ENCODE measurements around the gene JTB. TPM values are rescaled to one million over a fixed set of nuclear protein-coding genes. Genes with fewer than 3 reads are reported as not detected.

The JTB gene
- total and polyA plus RNA-seq, 7 donors: 171 to 324 (median 245) TPM

Small RNA genes lying within 50 kb of the gene (small RNA-seq; reads per million reads assigned to genes)
- gene MIR6737: 0 to 0.18 (median 0) reads per million in 3 donors

Other genes starting within 250 kb of the JTB start
- 10 to 100 TPM; 31.4 to 53.7 (median 37.3) TPM for gene INTS3, start 249.6 kb downstream of the JTB start, total RNA-seq
- gene INTS3, start 249.6 kb downstream of the JTB start, polyA plus RNA-seq: 10 to 100 TPM in 1 of 3 donors, 1 to 10 TPM in 2; 5.4 to 30.8 (median 6.2) TPM
- 10 to 100 TPM; 19.7 to 45.7 (median 23.9) TPM for gene SLC27A3, start 202.3 kb downstream of the JTB start, total RNA-seq
- gene SLC27A3, start 202.3 kb downstream of the JTB start, polyA plus RNA-seq: 10 to 100 TPM in 2 of 3 donors, 1 to 10 TPM in 1; 1.6 to 23.4 (median 15.0) TPM
- gene GATAD2B, start 54.7 kb downstream of the JTB start, total RNA-seq: 10 to 100 TPM; 16.4 to 37.4 (median 19.8) TPM
- 1 to 10 TPM; 1.8 to 7.9 (median 3.9) TPM for gene GATAD2B, start 54.7 kb downstream of the JTB start, polyA plus RNA-seq
- gene DENND4B, start 31.0 kb downstream of the JTB start, total RNA-seq: 10 to 100 TPM; 17.9 to 34.9 (median 23.1) TPM
- 10 to 100 TPM in 1 of 3 donors, 1 to 10 TPM in 2; 4.9 to 41.6 (median 9.0) TPM for gene DENND4B, start 31.0 kb downstream of the JTB start, polyA plus RNA-seq
- gene CRTC2, start 19.1 kb downstream of the JTB start, total RNA-seq: 10 to 100 TPM; 13.7 to 23.3 (median 15.0) TPM
- gene CRTC2, start 19.1 kb downstream of the JTB start, polyA plus RNA-seq: 10 to 100 TPM; 17.8 to 32.9 (median 18.6) TPM
- gene SLC39A1, start 14.1 kb downstream of the JTB start, total RNA-seq: 10 to 100 TPM; 50.7 to 80.3 (median 76.1) TPM
- 10 to 100 TPM; 25.7 to 97.5 (median 28.8) TPM for gene SLC39A1, start 14.1 kb downstream of the JTB start, polyA plus RNA-seq
- gene CREB3L4, start 9.8 kb downstream of the JTB start, total RNA-seq: 10 to 100 TPM in 2 of 4 donors, 1 to 10 TPM in 2; 7.9 to 13.8 (median 10.2) TPM
- gene CREB3L4, start 9.8 kb downstream of the JTB start, polyA plus RNA-seq: 10 to 100 TPM in 2 of 3 donors, 1 to 10 TPM in 1; 7.9 to 18.0 (median 16.8) TPM
- gene RAB13, start 8.7 kb upstream of the JTB start, total RNA-seq: 10 to 100 TPM; 34.1 to 72.8 (median 40.7) TPM
- 100 to 1,000 TPM; 117 to 275 (median 261) TPM for gene RAB13, start 8.7 kb upstream of the JTB start, polyA plus RNA-seq
- gene RPS27, start 13.1 kb upstream of the JTB start, total RNA-seq: 1,000 to 10,000 TPM; 1,466 to 4,347 (median 3,611) TPM
- gene RPS27, start 13.1 kb upstream of the JTB start, polyA plus RNA-seq: over 10,000 TPM; 12,408 to 20,490 (median 12,874) TPM
- gene NUP210L, start 177.4 kb upstream of the JTB start, total RNA-seq: under 1 TPM in 2 of 4 donors, not detected in 2; under 0.01 TPM
- gene NUP210L, start 177.4 kb upstream of the JTB start, polyA plus RNA-seq: under 1 TPM in 1 of 3 donors, not detected in 2; 0.01 TPM
- gene TPM3, start 214.4 kb upstream of the JTB start, total RNA-seq: 100 to 1,000 TPM in 2 of 4 donors, 10 to 100 TPM in 2; 68.1 to 175 (median 96.6) TPM
- gene TPM3, start 214.4 kb upstream of the JTB start, polyA plus RNA-seq: 100 to 1,000 TPM; 338 to 456 (median 402) TPM
- not detected for gene CFAP141, start 228.7 kb upstream of the JTB start, total RNA-seq
- gene CFAP141, start 228.7 kb upstream of the JTB start, polyA plus RNA-seq: not detected
- 10 to 100 TPM; 36.4 to 58.2 (median 53.5) TPM for gene UBAP2L, start 243.3 kb upstream of the JTB start, total RNA-seq
- 10 to 100 TPM; 23.4 to 80.8 (median 27.6) TPM for gene UBAP2L, start 243.3 kb upstream of the JTB start, polyA plus RNA-seq

All from sigmoid colon (tissue), 7 donors.